GM12878 (cell line): ENCODE measurements around the gene PAK2. TPM values are rescaled to one million over a fixed set of nuclear protein-coding genes. Genes with fewer than 3 reads are reported as not detected.

ENCODE experiments used
- ATAC-seq: fragments of 200-7000 bp; cut with Tn5 transposase; 3 replicates; pipeline ENCODE4 v1.9.1; 2020; ENCODE audit warnings: mild to moderate bottlenecking, moderate library complexity
- BruUV-seq: library from RNA; stranded (reverse); fragments of 400-500 nt; replicated peaks from 2 replicates; lab custom pipeline; 2021; lab: Mats Ljungman, UMichigan
- CTCF ChIA-PET: fragments of 300-600 bp; sonication (Branson Sonifier 250); formaldehyde crosslinking; extraction: SDS; loops from one replicate; lab custom pipeline; 2021; ENCODE audit warnings: inconsistent platforms; lab: Yijun Ruan, JAX
- POLR2A ChIA-PET: fragments of 350-600 bp; formaldehyde crosslinking; extraction: SDS; loops from one replicate; lab custom pipeline; 2021; ENCODE audit warnings: inconsistent platforms; lab: Charles Lee
- RAD21 ChIA-PET: fragments of 300-600 bp; sonication (Branson Sonifier 250); formaldehyde crosslinking; loops from one replicate; lab custom pipeline; 2023; ENCODE audit warnings: antibody characterized with exemption; ENCODE audit not compliant: unreplicated experiment; lab: Charles Lee
- SMC1A ChIA-PET: fragments of 300-600 bp; sonication (Branson Sonifier 250); formaldehyde crosslinking; loops from one replicate; lab custom pipeline; 2023; ENCODE audit not compliant: unreplicated experiment, uncharacterized antibody; lab: Charles Lee
- DNase-seq: peaks from one replicate; pipeline ENCODE4 v3.0.0-alpha.2; 2011; ENCODE audit warnings: low read depth, low spot score
- FAIRE-seq: peaks from 3 replicates; lab custom pipeline; 2011; peaks lifted over from hg19 to GRCh38; lab: Jason Lieb, UNC
- H2AFZ ChIP-seq: 2 replicates; pipeline ENCODE4 v1.6.0; 2011; ENCODE audit warnings: low read depth, low read length, control low read depth; ENCODE audit not compliant: control insufficient read depth
- H3K27ac ChIP-seq: 2 replicates; pipeline ENCODE4 v1.5.1; 2011; ENCODE audit warnings: control low read depth; ENCODE audit not compliant: control insufficient read depth, insufficient read depth
- H3K27me3 ChIP-seq, 2 experiments: replicated peaks in 1 of 2; 2 replicates each; pipeline versions ENCODE4 v1.6.0 to v1.6.1; 2011; ENCODE audit warnings: low read length in 1 of 2; ENCODE audit not compliant: control insufficient read depth in 2 of 2, insufficient read depth in 2 of 2
- H3K36me3 ChIP-seq, 2 experiments: 2 replicates each; pipeline ENCODE4 v1.5.1; 2011; ENCODE audit warnings: low read length in 1 of 2; ENCODE audit not compliant: control insufficient read depth in 2 of 2, insufficient read depth in 2 of 2
- H3K4me1 ChIP-seq: 2 replicates; pipeline ENCODE4 v1.6.1; 2011; ENCODE audit warnings: mild to moderate bottlenecking, low read length, moderate library complexity, mixed read lengths; ENCODE audit not compliant: control insufficient read depth, insufficient read depth
- H3K4me2 ChIP-seq: 2 replicates; pipeline ENCODE4 v1.6.0; 2011; ENCODE audit warnings: control low read depth; ENCODE audit not compliant: control insufficient read depth, insufficient read depth
- H3K4me3 ChIP-seq: fragments of 200-600 bp; sonication (generic); 2 replicates; pipeline ENCODE4 v1.5.1; 2016
- H3K79me2 ChIP-seq: 2 replicates; pipeline ENCODE4 v1.6.0; 2011; ENCODE audit warnings: low read length; ENCODE audit not compliant: control insufficient read depth, insufficient read depth
- H3K9ac ChIP-seq: 2 replicates; pipeline ENCODE4 v1.8.0; 2011; ENCODE audit warnings: low read length, control low read depth, mixed read lengths; ENCODE audit not compliant: control insufficient read depth, insufficient read depth
- H3K9me3 ChIP-seq: replicated peaks from 3 replicates; pipeline ENCODE4 v1.5.1; 2011; ENCODE audit warnings: mild to moderate bottlenecking, low read length; ENCODE audit not compliant: control insufficient read depth, insufficient read depth
- H4K20me1 ChIP-seq: 2 replicates; pipeline ENCODE4 v1.6.0; 2011; ENCODE audit not compliant: control insufficient read depth, insufficient read depth
- ESRRA ChIP-seq: IDR thresholded peaks from 2 replicates; pipeline ENCODE4 v1.6.1; 2012; ENCODE audit warnings: mild to moderate bottlenecking, low read length, improper control_type of control experiment
- FOXK2 ChIP-seq: fragments of 450-650 bp; IDR thresholded peaks from 2 replicates; pipeline ENCODE4 v1.6.1; 2017; ENCODE audit warnings: mild to moderate bottlenecking, moderate library complexity
- SIX5 ChIP-seq: IDR thresholded peaks from 2 replicates; pipeline ENCODE4 v1.6.1; 2011; ENCODE audit warnings: mild to moderate bottlenecking, low read depth, low read length, moderate library complexity; ENCODE audit not compliant: severe bottlenecking
- YY1 ChIP-seq: IDR thresholded peaks from 2 replicates; pipeline ENCODE4 v1.6.1; 2011; ENCODE audit warnings: low read depth, mild to moderate bottlenecking, low read length
- ZNF24 ChIP-seq: fragments of 450-650 bp; IDR thresholded peaks from 2 replicates; pipeline ENCODE4 v1.6.1; 2017; ENCODE audit warnings: antibody characterized with exemption, mild to moderate bottlenecking
- WGBS: methylation state at CpG from one replicate; pipeline ENCODE4 v1.1.6; 2016; ENCODE audit warnings: low lambda C conversion rate; ENCODE audit not compliant: insufficient replicate concordance, insufficient coverage; ENCODE audit errors: missing lambda C conversion rate; 5-methylcytosine and 5-hydroxymethylcytosine counted together
- in situ Hi-C: fragments of 300-500 bp; cut with MboI; formaldehyde crosslinking; loops from 9 replicates; pipeline ENCODE4 v1.14.3; 2018; ENCODE audit warnings: mixed read lengths
- intact Hi-C: fragments of 100-400 bp; cut with micrococcal nuclease; formaldehyde crosslinking; loops from one replicate; pipeline ENCODE4 v1.14.2; 2022; ENCODE audit not compliant: unreplicated experiment
- polyA plus RNA-seq, 11 experiments: library from polyadenylated mRNA; depleted of rRNA in 4 of 11; unstranded in 6 of 11; stranded (reverse) in 5 of 11; fragments of >200 nt; fragmentation: Nextera tagmentation in 4 of 11; fragmentation: Illumina TruSeq in 1 of 11; extraction: Ambion mirVana in 4 of 11; extraction: Trizol in 1 of 11; gene quantifications; 1 replicate in 1 of 11; 2 replicates in 10 of 11; pipeline versions ENCODE4 v1.2.1 to v1.2.3, GENCODE V29; 2011 to 2016; ENCODE audit warnings: inconsistent platforms in 2 of 11, missing spikeins in 2 of 11, low read depth in 1 of 11
- total RNA-seq, 4 experiments: library from RNA; depleted of rRNA in 3 of 4; stranded (reverse); fragments of >200 nt in 3 of 4; fragmentation: Illumina TruSeq in 1 of 4; extraction: Trizol in 1 of 4; gene quantifications; 2 replicates each; pipeline versions ENCODE4 v1.2.1 to v1.2.3, GENCODE V29; 2013 to 2021

PAK2 gene
- total and polyA plus RNA-seq, 10 of the 15 experiments (the other 5 are each of a cell fraction or from before 2014, with no cell fraction given), result 9.0 to 59.1 (median 27.0) TPM

GRCh38 chr3:196842567-196843434 is 103.1 kb downstream of the PAK2 start:
- Histone ChIP-seq H3K9ac (no peak overlapping the region), H3K27me3 (no peaks in the 10 kb centered on the region), H3K4me1 (no peaks in the 10 kb centered on the region), H3K4me2 (no peak overlapping the region), H3K9me3 (no peaks in the 10 kb centered on the region), H3K27ac (no peak overlapping the region), H3K36me3 (no peaks in the 10 kb centered on the region), H3K4me3 (no peak overlapping the region), H3K79me2 (no peaks in the 10 kb centered on the region), H4K20me1 (no peaks in the 10 kb centered on the region), H2AFZ (0 out of 2 replicates have a peak overlapping the region, but pooled peaks have one; percentile 4)
- no peak for FAIRE-seq
- DNase-seq, result no peak
- no TSS peak for BruUV-seq
- 40% methylated on average over 15 of the region's 17 CpGs for WGBS
- no peak for ATAC-seq
- TF ChIP-seq YY1 (no peak), ZNF24 (no peak), ESRRA (no peak), FOXK2 (no peak), SIX5 (no peak)
- ChIA-PET SMC1A (interaction anchor here (0.7 kb wide), 1 partner anchor 414 kb away, joined by 3 read pairs; no protein-coding TSS in a partner anchor), RAD21 (interaction anchor here (0.7 kb wide), 1 partner anchor 99 kb away, joined by 3 read pairs; no protein-coding TSS in a partner anchor), CTCF (interaction anchor here (1.0 to 1.5 kb wide), 2 partner anchors 127 to 345 kb away, joined by 4 read pairs; no protein-coding TSS in a partner anchor), POLR2A (no interaction called here)
- in situ Hi-C loops (no loop called here), intact Hi-C loops (no loop called here)
